HepG2 (cell line): ENCODE data around the gene PANK1. TPM values are rescaled to one million over a fixed set of nuclear protein-coding genes. Genes with fewer than 3 reads are reported as not detected.

Source experiments
- ATAC-seq: fragments of 200-7000 bp; cut with Tn5 transposase; 3 replicates; pipeline ENCODE4 v1.9.1; 2020; ENCODE audit warnings: mild to moderate bottlenecking, moderate library complexity
- BruUV-seq: library from RNA; stranded (reverse); fragments of 400-500 nt; replicated peaks from 2 replicates; lab custom pipeline; 2021; lab: Mats Ljungman, UMichigan
- CTCF ChIA-PET: fragments of 300-600 bp; formaldehyde crosslinking; extraction: SDS; loops from one replicate; lab custom pipeline; 2021; ENCODE audit warnings: low total read pairs, inconsistent platforms, low intra/inter-chr PET ratio; lab: Yijun Ruan, JAX
- POLR2A ChIA-PET: fragments of 350-600 bp; sonication (Branson Sonifier 250); formaldehyde crosslinking; loops from one replicate; lab custom pipeline; 2020; ENCODE audit warnings: antibody characterized with exemption, inconsistent platforms; lab: Yijun Ruan, JAX
- DNase-seq: peaks from one replicate; pipeline ENCODE4 v3.0.0-alpha.2; 2015; ENCODE audit warnings: low spot score
- FAIRE-seq: peaks from 3 replicates; lab custom pipeline; 2011; peaks lifted over from hg19 to GRCh38; lab: Jason Lieb, UNC
- H2AFZ ChIP-seq: one replicate; pipeline ENCODE4 v1.6.1; 2011; ENCODE audit warnings: low read length, inconsistent platforms
- H3K27ac ChIP-seq: fragments of 300-600 bp; 3 replicates; pipeline ENCODE4 v1.8.0; 2011; ENCODE audit warnings: mixed run types, mild to moderate bottlenecking, mixed read lengths, low read length, inconsistent platforms; ENCODE audit not compliant: insufficient read depth; ENCODE audit errors: extremely low read length
- H3K27me3 ChIP-seq, 2 experiments: fragments of 200-600 bp in 1 of 2; 2 replicates in 1 of 2; 3 replicates in 1 of 2; pipeline versions ENCODE4 v1.6.0 to v1.8.0; 2011; ENCODE audit warnings: low read length in 2 of 2, mild to moderate bottlenecking in 2 of 2, moderate library complexity in 2 of 2, inconsistent platforms in 1 of 2; ENCODE audit not compliant: insufficient read depth in 2 of 2, control insufficient read depth in 1 of 2
- H3K36me3 ChIP-seq, 2 experiments: fragments of 200-600 bp in 1 of 2; replicated peaks in 1 of 2; 2 replicates in 1 of 2; 3 replicates in 1 of 2; pipeline versions ENCODE4 v1.5.1 to v1.8.0; 2011; ENCODE audit warnings: low read length in 2 of 2, inconsistent platforms in 1 of 2; ENCODE audit not compliant: insufficient read depth in 2 of 2, control insufficient read depth in 1 of 2
- H3K4me1 ChIP-seq: 2 replicates; pipeline ENCODE4 v1.5.1; 2012; ENCODE audit warnings: low read length, inconsistent platforms; ENCODE audit not compliant: insufficient read depth
- H3K4me2 ChIP-seq: 2 replicates; pipeline ENCODE4 v1.6.0; 2011; ENCODE audit warnings: low read depth, low read length, inconsistent platforms
- H3K4me3 ChIP-seq, 3 experiments: fragments of 200-600 bp in 1 of 3; sonication (generic), shearing (Covaris generic) in 1 of 3; replicated peaks in 1 of 3; 2 replicates each; pipeline ENCODE4 v1.5.1; 2011 to 2016; ENCODE audit warnings: low read length in 3 of 3, inconsistent platforms in 2 of 3, low read depth in 2 of 3, mild to moderate bottlenecking in 2 of 3, control low read depth in 1 of 3, mixed read lengths in 1 of 3; ENCODE audit not compliant: insufficient read depth in 1 of 3
- H3K79me2 ChIP-seq: one replicate; pipeline ENCODE4 v1.6.1; 2011; ENCODE audit warnings: low read length, inconsistent platforms; ENCODE audit not compliant: insufficient read depth
- H3K9ac ChIP-seq: 2 replicates; pipeline ENCODE4 v1.6.0; 2011; ENCODE audit warnings: mild to moderate bottlenecking, low read depth, low read length, inconsistent platforms; ENCODE audit not compliant: insufficient read depth
- H3K9me3 ChIP-seq: 2 replicates; pipeline ENCODE4 v1.5.1; 2012; ENCODE audit warnings: mild to moderate bottlenecking, low read length
- H4K20me1 ChIP-seq: 2 replicates; pipeline ENCODE4 v1.6.0; 2011; ENCODE audit warnings: inconsistent platforms, mild to moderate bottlenecking, low read length, moderate library complexity; ENCODE audit not compliant: insufficient read depth
- PAX8 ChIP-seq: sonication (generic); formaldehyde crosslinking; IDR thresholded peaks from 2 replicates; pipeline ENCODE4 v1.8.0; 2022; ENCODE audit warnings: mild to moderate bottlenecking, missing genetic modification reagents, borderline replicate concordance
- RBM22 ChIP-seq: fragments of 200-400 bp; formaldehyde crosslinking; optimal IDR thresholded peaks from 2 replicates; pipeline ENCODE3; 2017; ENCODE audit warnings: mild to moderate bottlenecking, low read length, moderate library complexity
- TARDBP ChIP-seq: sonication (generic); formaldehyde crosslinking; IDR thresholded peaks from 2 replicates; pipeline ENCODE4 v1.8.0; 2022; ENCODE audit warnings: mild to moderate bottlenecking, missing genetic modification reagents
- WGBS: methylation state at CpG from one replicate; pipeline ENCODE4 v1.1.6; 2017; ENCODE audit warnings: low lambda C conversion rate; 5-methylcytosine and 5-hydroxymethylcytosine counted together
- in situ Hi-C: cut with HindIII; loops from 2 replicates; pipeline ENCODE4 v1.10.0; 2017; ENCODE audit warnings: low pct_unique_long_range_greater_than_20kb; ENCODE audit not compliant: extremely low pct_ligation_motif_present
- intact Hi-C: fragments of 100-400 bp; cut with micrococcal nuclease; formaldehyde crosslinking; loops from one replicate; pipeline ENCODE4 v1.10.0; 2022; ENCODE audit not compliant: unreplicated experiment
- polyA plus RNA-seq, 8 experiments: library from polyadenylated mRNA; depleted of rRNA in 3 of 8; stranded (reverse) in 7 of 8; unstranded in 1 of 8; fragments of >200 nt; fragmentation: Illumina TruSeq in 4 of 8; extraction: Trizol in 4 of 8; gene quantifications; 2 replicates each; pipeline versions ENCODE4 v1.2.1 to v1.2.3, GENCODE V29; 2011 to 2016; ENCODE audit warnings: low read depth in 4 of 8, missing spikeins in 1 of 8, mixed read lengths in 1 of 8; ENCODE audit not compliant: insufficient read depth in 1 of 8
- total RNA-seq, 5 experiments: library from RNA; depleted of rRNA; stranded (reverse); fragments of >200 nt; fragmentation: Illumina TruSeq; extraction: Trizol; gene quantifications; 2 replicates each; pipeline ENCODE4 v1.2.3, GENCODE V29; 2016; ENCODE audit warnings: low read depth in 1 of 5
- TF ChIP-seq, protein P1 (sequence below): sonication (generic); formaldehyde crosslinking; IDR thresholded peaks from 2 replicates; pipeline ENCODE4 v1.4.0; 2020; ENCODE audit warnings: missing genetic modification reagents, mild to moderate bottlenecking, borderline replicate concordance
- TF ChIP-seq, protein P2 (sequence below): sonication (generic); formaldehyde crosslinking; IDR thresholded peaks from 2 replicates; pipeline ENCODE4 v1.4.0; 2020; ENCODE audit warnings: missing genetic modification reagents; ENCODE audit errors: not compliant biosample characterization
- TF ChIP-seq, protein P3 (sequence below): sonication (generic); formaldehyde crosslinking; IDR thresholded peaks from 2 replicates; pipeline ENCODE4 v1.8.0; 2022; ENCODE audit warnings: missing genetic modification reagents, low read depth, mild to moderate bottlenecking, borderline replicate concordance
- TF ChIP-seq, protein P4 (sequence below): IDR thresholded peaks from 2 replicates; pipeline ENCODE4 v1.6.1; 2016; ENCODE audit warnings: low read depth
- TF ChIP-seq, protein P5 (sequence below): sonication (generic); formaldehyde crosslinking; IDR thresholded peaks from 2 replicates; pipeline ENCODE4 v1.5.1; 2020; ENCODE audit warnings: missing genetic modification reagents, mild to moderate bottlenecking, borderline replicate concordance

Gene PANK1
- total and polyA plus RNA-seq, 2 of the 13 experiments (the other 11 are each of a cell fraction or from before 2014, with no cell fraction given), result 18.2 to 33.3 TPM

DNA sequence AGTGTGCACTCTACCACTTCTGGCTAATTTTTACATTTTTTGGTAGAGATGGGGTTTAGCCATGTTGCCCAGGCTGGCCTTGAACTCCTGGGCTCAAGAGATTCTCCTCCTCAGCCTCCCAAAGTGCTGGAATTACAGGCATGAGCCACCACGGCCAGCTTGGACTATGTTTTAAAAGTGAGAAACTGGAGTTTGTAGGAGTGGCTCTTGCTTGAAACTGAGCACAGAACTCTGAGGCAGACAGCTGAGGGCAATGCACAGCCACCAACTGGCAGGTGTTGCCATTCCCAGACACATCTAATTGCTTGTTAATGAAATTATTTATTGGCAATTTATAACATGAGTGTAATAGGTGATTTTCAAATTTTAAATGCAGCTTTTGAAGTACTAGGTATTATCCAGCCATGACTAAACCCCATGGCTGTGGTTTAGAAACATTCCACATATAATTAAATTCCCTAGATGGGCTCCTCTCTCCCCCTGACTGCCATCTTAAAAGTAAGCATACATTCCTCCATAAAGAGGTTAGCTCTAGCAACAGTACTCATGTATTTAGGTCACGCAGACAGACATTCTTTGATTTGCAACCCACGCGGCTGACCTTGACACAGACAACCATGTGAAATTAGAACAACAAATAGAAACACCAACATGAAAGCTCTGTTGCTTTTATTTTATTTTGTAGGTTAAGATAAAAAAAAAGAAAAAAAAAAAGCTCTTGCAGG, 19.8 kb downstream of the PANK1 start:
- ChIA-PET CTCF (no interaction called here), POLR2A (interaction anchor here (1.2 to 1.6 kb wide), 2 partner anchors 18 to 76 kb away, joined by 3 to 10 read pairs; partner anchors contain the start of gene KIF20B)
- BruUV-seq, result no TSS peak

More for the DNA sequence above, 19.8 kb downstream of the PANK1 start:
- TF ChIP-seq PAX8 (CRISPR knock-in tag), result no peak
- TF ChIP-seq, protein P1, sequence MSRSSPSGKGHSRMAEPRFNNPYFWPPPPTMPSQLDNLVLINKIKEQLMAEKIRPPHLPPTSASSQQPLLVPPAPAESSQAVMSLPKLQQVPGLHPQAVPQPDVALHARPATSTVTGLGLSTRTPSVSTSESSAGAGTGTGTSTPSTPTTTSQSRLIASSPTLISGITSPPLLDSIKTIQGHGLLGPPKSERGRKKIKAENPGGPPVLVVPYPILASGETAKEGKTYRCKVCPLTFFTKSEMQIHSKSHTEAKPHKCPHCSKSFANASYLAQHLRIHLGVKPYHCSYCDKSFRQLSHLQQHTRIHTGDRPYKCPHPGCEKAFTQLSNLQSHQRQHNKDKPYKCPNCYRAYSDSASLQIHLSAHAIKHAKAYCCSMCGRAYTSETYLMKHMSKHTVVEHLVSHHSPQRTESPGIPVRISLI, result no peak
- TF ChIP-seq, protein P2, sequence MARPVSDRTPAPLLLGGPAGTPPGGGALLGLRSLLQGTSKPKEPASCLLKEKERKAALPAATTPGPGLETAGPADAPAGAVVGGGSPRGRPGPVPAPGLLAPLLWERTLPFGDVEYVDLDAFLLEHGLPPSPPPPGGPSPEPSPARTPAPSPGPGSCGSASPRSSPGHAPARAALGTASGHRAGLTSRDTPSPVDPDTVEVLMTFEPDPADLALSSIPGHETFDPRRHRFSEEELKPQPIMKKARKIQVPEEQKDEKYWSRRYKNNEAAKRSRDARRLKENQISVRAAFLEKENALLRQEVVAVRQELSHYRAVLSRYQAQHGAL (CRISPR knock-in tag), result no peak
- TF ChIP-seq, protein P3, sequence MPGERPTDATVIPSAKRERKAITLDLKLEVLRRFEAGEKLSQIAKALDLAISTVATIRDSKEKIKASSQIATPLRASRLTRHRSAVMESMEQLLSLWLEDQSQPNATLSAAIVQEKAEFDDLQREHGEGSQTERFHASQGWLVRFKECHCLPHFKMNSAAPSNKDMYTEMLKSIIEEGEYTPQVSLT, result no peak
- TF ChIP-seq, protein P4, sequence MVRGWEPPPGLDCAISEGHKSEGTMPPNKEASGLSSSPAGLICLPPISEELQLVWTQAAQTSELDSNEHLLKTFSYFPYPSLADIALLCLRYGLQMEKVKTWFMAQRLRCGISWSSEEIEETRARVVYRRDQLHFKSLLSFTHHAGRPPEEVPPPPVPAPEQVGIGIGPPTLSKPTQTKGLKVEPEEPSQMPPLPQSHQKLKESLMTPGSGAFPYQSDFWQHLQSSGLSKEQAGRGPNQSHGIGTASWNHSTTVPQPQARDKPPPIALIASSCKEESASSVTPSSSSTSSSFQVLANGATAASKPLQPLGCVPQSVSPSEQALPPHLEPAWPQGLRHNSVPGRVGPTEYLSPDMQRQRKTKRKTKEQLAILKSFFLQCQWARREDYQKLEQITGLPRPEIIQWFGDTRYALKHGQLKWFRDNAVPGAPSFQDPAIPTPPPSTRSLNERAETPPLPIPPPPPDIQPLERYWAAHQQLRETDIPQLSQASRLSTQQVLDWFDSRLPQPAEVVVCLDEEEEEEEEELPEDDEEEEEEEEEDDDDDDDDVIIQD (CRISPR knock-in tag), result no peak
- TF ChIP-seq, protein P5, sequence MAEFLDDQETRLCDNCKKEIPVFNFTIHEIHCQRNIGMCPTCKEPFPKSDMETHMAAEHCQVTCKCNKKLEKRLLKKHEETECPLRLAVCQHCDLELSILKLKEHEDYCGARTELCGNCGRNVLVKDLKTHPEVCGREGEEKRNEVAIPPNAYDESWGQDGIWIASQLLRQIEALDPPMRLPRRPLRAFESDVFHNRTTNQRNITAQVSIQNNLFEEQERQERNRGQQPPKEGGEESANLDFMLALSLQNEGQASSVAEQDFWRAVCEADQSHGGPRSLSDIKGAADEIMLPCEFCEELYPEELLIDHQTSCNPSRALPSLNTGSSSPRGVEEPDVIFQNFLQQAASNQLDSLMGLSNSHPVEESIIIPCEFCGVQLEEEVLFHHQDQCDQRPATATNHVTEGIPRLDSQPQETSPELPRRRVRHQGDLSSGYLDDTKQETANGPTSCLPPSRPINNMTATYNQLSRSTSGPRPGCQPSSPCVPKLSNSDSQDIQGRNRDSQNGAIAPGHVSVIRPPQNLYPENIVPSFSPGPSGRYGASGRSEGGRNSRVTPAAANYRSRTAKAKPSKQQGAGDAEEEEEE (CRISPR knock-in tag), result no peak
- TF ChIP-seq TARDBP, result no peak
- TF ChIP-seq RBM22, result peak; percentile 51
- Histone ChIP-seq H3K4me1 (peaks cover 15% of the 10 kb centered on the region; the same call in 1 of the 2 replicates), H3K4me3 (no peak overlapping the region), H4K20me1 (peaks cover 5% of the 10 kb centered on the region; the same call in 1 of the 2 replicates), H3K79me2 (peaks cover 48% of the 10 kb centered on the region), H2AFZ (no peak overlapping the region), H3K27ac (no peak overlapping the region), H3K9ac (no peak overlapping the region), H3K27me3 (no peaks in the 10 kb centered on the region), H3K4me2 (no peak overlapping the region), H3K36me3 (peaks cover 3 to 6% of the 10 kb centered on the region in 2 experiments; a peak in 2 of 5 replicates), H3K9me3 (no peaks in the 10 kb centered on the region)
- DNase-seq (no peak), ATAC-seq (peak; percentile 25; the same call in 1 of the 3 replicates), FAIRE-seq (no peak)
- intact Hi-C loops (no loop called here), in situ Hi-C loops (no loop called here)
- WGBS, result 78% methylated on average over 4 of the region's 4 CpGs
